NCI-H2029 treated with DMSO at 0.1 percent for 48 hours (cell line): ENCODE results near the gene ZNF384.
A peak's percentile ranks its signal among the peaks of the same experiment; 100 is the strongest.

ENCODE experiments used
- DNase-seq: peaks from one replicate; lab custom pipeline; 2025; lab: John Stamatoyannopoulos, UW

Gene ZNF384

GRCh38 chr12:6699259-6699988 is 10.2 kb upstream of the ZNF384 start:
- DNase-seq = no peak

GRCh38 chr12:6698352-6699046 is 9.3 kb upstream of the ZNF384 start:
- DNase-seq = no peak

GRCh38 chr12:6697584-6698351 is 8.6 kb upstream of the ZNF384 start:
- no peak for DNase-seq

GRCh38 chr12:6696690-6697583 is 7.8 kb upstream of the ZNF384 start:
- DNase-seq = no peak

GRCh38 chr12:6695313-6696045 is 6.3 kb upstream of the ZNF384 start:
- DNase-seq = no peak

- DNase-seq = no peak
Measured at GRCh38 chr12:6694701-6695100, 5.5 kb upstream of the ZNF384 start.

- DNase-seq = no peak
Measured at GRCh38 chr12:6693832-6694355, 4.7 kb upstream of the ZNF384 start.

GRCh38 chr12:6692888-6693287 is 3.7 kb upstream of the ZNF384 start:
- no peak for DNase-seq

- DNase-seq = no peak
Measured at GRCh38 chr12:6691473-6691872, 2.3 kb upstream of the ZNF384 start.

- DNase-seq = no peak
Measured at GRCh38 chr12:6688543-6688998, 604 bp downstream of the ZNF384 start.

- no peak for DNase-seq
Measured at GRCh38 chr12:6685814-6686213, 3.4 kb downstream of the ZNF384 start.

- peak; percentile 58 for DNase-seq
Measured at GRCh38 chr12:6684609-6685008, 4.6 kb downstream of the ZNF384 start.

- DNase-seq = no peak
Measured at GRCh38 chr12:6676962-6677361, 12.2 kb downstream of the ZNF384 start.

GRCh38 chr12:6672143-6672542 is 17.0 kb downstream of the ZNF384 start:
- no peak for DNase-seq

GRCh38 chr12:6667559-6668210 is 21.5 kb downstream of the ZNF384 start:
- DNase-seq = no peak

GRCh38 chr12:6666211-6666610 is 23.0 kb downstream of the ZNF384 start:
- DNase-seq = no peak

- DNase-seq = no peak
Measured at GRCh38 chr12:6664902-6665301, 24.3 kb downstream of the ZNF384 start.

GRCh38 chr12:6662906-6663742 is 26.1 kb downstream of the ZNF384 start, which contains the start of gene ING4:
ING4 (minus strand) TSS chr12:6663119; CDS start chr12:6663101, 18 bp downstream.
- DNase-seq = peak; percentile 95

- DNase-seq = no peak
Measured at GRCh38 chr12:6662602-6662905, 26.6 kb downstream of the ZNF384 start.
